GM21786 (cell line): Measurements from ENCODE around the gene C2orf66.

ENCODE experiments used
- ATAC-seq: cut with Tn5 transposase; IDR thresholded peaks from one replicate; pipeline ENCODE4 v1.9.1; 2021; ENCODE audit not compliant: unreplicated experiment

The C2orf66 gene

GRCh38 chr2:196809260-196809659 lies at the start of gene C2orf66:
TSS of gene C2orf66 (minus strand) at chr2:196809355. CDS start at chr2:196809336, 19 bp downstream.
- ATAC-seq, result no peak

GRCh38 chr2:196854629-196855028 lies 45.5 kb upstream of the C2orf66 start:
- no peak for ATAC-seq

- no peak for ATAC-seq
Measured at GRCh38 chr2:196853301-196854087, 44.3 kb upstream of the C2orf66 start.

- no peak for ATAC-seq
Measured at GRCh38 chr2:196851088-196851487, 41.9 kb upstream of the C2orf66 start.

GRCh38 chr2:196849895-196850294 lies 40.7 kb upstream of the C2orf66 start:
- ATAC-seq, result no peak

GRCh38 chr2:196846295-196846694 lies 37.1 kb upstream of the C2orf66 start:
- ATAC-seq, result no peak

GRCh38 chr2:196845371-196845770 lies 36.2 kb upstream of the C2orf66 start:
- ATAC-seq, result no peak

- ATAC-seq, result no peak
Measured at GRCh38 chr2:196840171-196840570, 31.0 kb upstream of the C2orf66 start.

- ATAC-seq, result no peak
Measured at GRCh38 chr2:196839574-196839973, 30.4 kb upstream of the C2orf66 start.

- ATAC-seq, result no peak
Measured at GRCh38 chr2:196836440-196836839, 27.3 kb upstream of the C2orf66 start.

- ATAC-seq, result no peak
Measured at GRCh38 chr2:196830701-196831100, 21.5 kb upstream of the C2orf66 start.

GRCh38 chr2:196827356-196827755 lies 18.2 kb upstream of the C2orf66 start:
- ATAC-seq, result no peak

GRCh38 chr2:196823750-196824522 lies 14.8 kb upstream of the C2orf66 start:
- no peak for ATAC-seq

GRCh38 chr2:196821195-196821594 lies 12.0 kb upstream of the C2orf66 start:
- ATAC-seq, result no peak

- ATAC-seq, result no peak
Measured at GRCh38 chr2:196808083-196808665, 981 bp downstream of the C2orf66 start.

GRCh38 chr2:196804381-196804780 lies 4.8 kb downstream of the C2orf66 start:
- ATAC-seq, result no peak

GRCh38 chr2:196802401-196802800 lies 6.8 kb downstream of the C2orf66 start:
- ATAC-seq, result no peak

- no peak for ATAC-seq
Measured at GRCh38 chr2:196801674-196802261, 7.4 kb downstream of the C2orf66 start.

GRCh38 chr2:196798980-196799379 lies 10.2 kb downstream of the C2orf66 start:
- ATAC-seq, result no peak

- ATAC-seq, result no peak
Measured at GRCh38 chr2:196792865-196793264, 16.3 kb downstream of the C2orf66 start.

GRCh38 chr2:196783431-196784094 lies 25.6 kb downstream of the C2orf66 start:
- peak; percentile 42 for ATAC-seq
